ENCODE measurements around the gene TMEM54.

GRCh38 chr1:32867671-32868070 lies 33.5 kb downstream of the TMEM54 start:
- no peak for TF ChIP-seq CTCF (IDR thresholded peaks at IDR 0.05; ENCODE audit: insufficient read depth, low read length)
- no peak for TF ChIP-seq REST (IDR thresholded peaks at IDR 0.05; ENCODE audit: insufficient replicate concordance, low read depth)
- no peak for TF ChIP-seq POLR2AphosphoS5 (IDR thresholded peaks at IDR 0.05; ENCODE audit: low read depth)
- TF ChIP-seq SPI1 (IDR thresholded peaks at IDR 0.05; ENCODE audit: borderline replicate concordance, low read depth), result no peak
- TF ChIP-seq GABPA (IDR thresholded peaks at IDR 0.05; ENCODE audit: low read depth), result no peak
